ENCODE data around the gene SPAG9.

GRCh38 chr17:50986989-50987660 is 133.5 kb downstream of the SPAG9 start:
- TF ChIP-seq ELF4 (IDR thresholded peaks at IDR 0.05) (no peak), LEF1 (IDR thresholded peaks at IDR 0.05; ENCODE audit: borderline replicate concordance) (no peak)

Measured in HEK293T (cell line).